Kidney glomerular epithelial cell (primary cell): Measurements from ENCODE around the gene CTDSP1.

Experiments used
- DNase-seq: peaks from one replicate; lab custom pipeline; 2025; lab: John Stamatoyannopoulos, UW

The CTDSP1 gene

GRCh38 chr2:218427741-218428140, 28.1 kb downstream of the CTDSP1 start:
- no peak for DNase-seq

- DNase-seq: no peak
Observed at GRCh38 chr2:218428846-218429558, 29.3 kb downstream of the CTDSP1 start.

- DNase-seq: no peak
Observed at GRCh38 chr2:218429911-218430692, 30.4 kb downstream of the CTDSP1 start.

GRCh38 chr2:218430721-218431120, 31.1 kb downstream of the CTDSP1 start:
- no peak for DNase-seq

- no peak for DNase-seq
Observed at GRCh38 chr2:218431878-218432277, 32.2 kb downstream of the CTDSP1 start.

- no peak for DNase-seq
Observed at GRCh38 chr2:218432676-218433365, 33.2 kb downstream of the CTDSP1 start.

- no peak for DNase-seq
Observed at GRCh38 chr2:218434456-218434855, 34.8 kb downstream of the CTDSP1 start.

GRCh38 chr2:218435003-218435982, 35.6 kb downstream of the CTDSP1 start:
- DNase-seq: no peak

- no peak for DNase-seq
Observed at GRCh38 chr2:218436992-218437391, 37.3 kb downstream of the CTDSP1 start.

GRCh38 chr2:218437969-218438368, 38.3 kb downstream of the CTDSP1 start:
- no peak for DNase-seq

- no peak for DNase-seq
Observed at GRCh38 chr2:218438596-218438995, 38.9 kb downstream of the CTDSP1 start.

- DNase-seq: no peak
Observed at GRCh38 chr2:218444692-218445357, 45.2 kb downstream of the CTDSP1 start.

- DNase-seq: no peak
Observed at GRCh38 chr2:218445602-218446001, 45.9 kb downstream of the CTDSP1 start.

- no peak for DNase-seq
Observed at GRCh38 chr2:218446547-218446946, 46.9 kb downstream of the CTDSP1 start.

- DNase-seq: no peak
Observed at GRCh38 chr2:218447072-218447471, 47.4 kb downstream of the CTDSP1 start.

GRCh38 chr2:218448934-218449333, 49.3 kb downstream of the CTDSP1 start:
- no peak for DNase-seq

- no peak for DNase-seq
Observed at GRCh38 chr2:218452079-218452478, 52.4 kb downstream of the CTDSP1 start.
